GM12892 (cell line): ENCODE measurements around the gene PVALB.

Experiments used
- POLR2A ChIP-seq: IDR thresholded peaks from 2 replicates; pipeline ENCODE4 v1.6.1; 2011; ENCODE audit warnings: low read depth, low read length, control low read depth
- POLR2AphosphoS5 ChIP-seq: IDR thresholded peaks from 2 replicates; pipeline ENCODE4 v1.6.1; 2011; ENCODE audit warnings: low read depth, low read length, control low read depth

GRCh38 chr22:36864454-36865215 lies 47.8 kb upstream of the PVALB start:
- TF ChIP-seq POLR2AphosphoS5 (no peak), POLR2A (no peak)
